Liver (tissue), 9 donors: ENCODE measurements around the gene NCS1. TPM values are rescaled to one million over a fixed set of nuclear protein-coding genes. Genes with fewer than 3 reads are reported as not detected.

Source experiments
- DNase-seq: peaks from one replicate; pipeline ENCODE4 v3.0.0-alpha.2; 2017; ENCODE audit warnings: low spot score
- H3K27ac ChIP-seq, 2 donors: one replicate each; pipeline ENCODE4 v1.7.0; 2013; ENCODE audit warnings: inconsistent platforms in 2 of 2, low read length in 2 of 2, control low read depth in 1 of 2, low read depth in 1 of 2, mild to moderate bottlenecking in 1 of 2
- H3K27me3 ChIP-seq, 4 donors: one replicate each; pipeline versions ENCODE4 v1.6.1 to v1.7.0; 2013; ENCODE audit warnings: low read length in 3 of 4, inconsistent platforms in 1 of 4, mild to moderate bottlenecking in 1 of 4, moderate library complexity in 1 of 4; ENCODE audit not compliant: control insufficient read depth in 4 of 4, insufficient read depth in 4 of 4
- H3K36me3 ChIP-seq, 4 donors: one replicate each; pipeline versions ENCODE4 v1.6.1 to v1.7.0; 2013; ENCODE audit warnings: low read length in 3 of 4, mild to moderate bottlenecking in 3 of 4, low read depth in 1 of 4, moderate library complexity in 1 of 4; ENCODE audit not compliant: control insufficient read depth in 4 of 4, insufficient read depth in 3 of 4
- H3K4me1 ChIP-seq, 4 donors: one replicate each; pipeline versions ENCODE4 v1.6.1 to v1.7.0; 2013; ENCODE audit warnings: low read length in 3 of 4, mild to moderate bottlenecking in 3 of 4, moderate library complexity in 1 of 4; ENCODE audit not compliant: control insufficient read depth in 4 of 4, insufficient read depth in 4 of 4
- H3K4me3 ChIP-seq, 3 donors: one replicate each; pipeline versions ENCODE4 v1.6.1 to v1.7.0; 2013; ENCODE audit warnings: low read length in 3 of 3, control low read depth in 1 of 3, low read depth in 1 of 3, mild to moderate bottlenecking in 1 of 3
- H3K9ac ChIP-seq, 2 donors: one replicate each; pipeline ENCODE4 v1.7.0; 2013; ENCODE audit warnings: low read length in 2 of 2, mild to moderate bottlenecking in 2 of 2, moderate library complexity in 2 of 2, control low read depth in 1 of 2, low read depth in 1 of 2
- H3K9me3 ChIP-seq, 4 donors: one replicate each; pipeline versions ENCODE4 v1.6.1 to v1.7.0; 2013; ENCODE audit warnings: low read length in 3 of 4; ENCODE audit not compliant: control insufficient read depth in 4 of 4
- EGR1 ChIP-seq, 2 donors: IDR thresholded peaks; 2 replicates each; pipeline ENCODE4 v1.6.1; 2016 to 2018; ENCODE audit warnings: antibody characterized with exemption in 2 of 2, low read depth in 2 of 2
- FOXA2 ChIP-seq: IDR thresholded peaks from 2 replicates; pipeline ENCODE4 v1.6.1; 2016; ENCODE audit warnings: antibody characterized with exemption
- GABPA ChIP-seq, 2 donors: IDR thresholded peaks in 1 of 2; conservative IDR thresholded peaks in 1 of 2; 2 replicates each; pipeline ENCODE4 v1.6.1; 2016; ENCODE audit warnings: antibody characterized with exemption in 2 of 2, mild to moderate bottlenecking in 1 of 2, moderate library complexity in 1 of 2
- HNF4A ChIP-seq, 2 donors: conservative IDR thresholded peaks; 2 replicates each; pipeline ENCODE4 v1.6.1; 2016; ENCODE audit warnings: antibody characterized with exemption in 2 of 2, mild to moderate bottlenecking in 2 of 2
- HNF4G ChIP-seq: IDR thresholded peaks from 2 replicates; pipeline ENCODE4 v1.6.1; 2016; ENCODE audit warnings: antibody characterized with exemption
- JUND ChIP-seq, 2 donors: IDR thresholded peaks; 2 replicates each; pipeline ENCODE4 v1.6.1; 2016; ENCODE audit warnings: antibody characterized with exemption in 2 of 2
- NR2F2 ChIP-seq: IDR thresholded peaks from 2 replicates; pipeline ENCODE4 v1.6.1; 2016; ENCODE audit warnings: antibody characterized with exemption
- RAD21 ChIP-seq, 2 donors: IDR thresholded peaks; 2 replicates each; pipeline ENCODE4 v1.6.1; 2016; ENCODE audit warnings: antibody characterized with exemption in 2 of 2, mild to moderate bottlenecking in 2 of 2
- RXRA ChIP-seq, 2 donors: IDR thresholded peaks; 2 replicates each; pipeline ENCODE4 v1.6.1; 2017 to 2018; ENCODE audit warnings: antibody characterized with exemption in 2 of 2, mild to moderate bottlenecking in 1 of 2
- SP1 ChIP-seq: IDR thresholded peaks from 2 replicates; pipeline ENCODE4 v1.6.1; 2018; ENCODE audit warnings: antibody characterized with exemption, mild to moderate bottlenecking
- TAF1 ChIP-seq: conservative IDR thresholded peaks from 2 replicates; pipeline ENCODE4 v1.6.1; 2016; ENCODE audit warnings: antibody characterized with exemption, mild to moderate bottlenecking
- YY1 ChIP-seq: IDR thresholded peaks from 2 replicates; pipeline ENCODE4 v1.6.1; 2016; ENCODE audit warnings: antibody characterized with exemption, mild to moderate bottlenecking
- WGBS: extraction: QIAGEN DNeasy Blood & Tissue Kit; methylation state at CpG from one replicate; pipeline ENCODE4 v1.1.7; 2013; 5-methylcytosine and 5-hydroxymethylcytosine counted together
- polyA plus RNA-seq, 2 donors: library from polyadenylated mRNA; stranded (reverse) in 1 of 2; unstranded in 1 of 2; fragments of 200-250 nt in 1 of 2; fragments of >200 nt in 1 of 2; fragmentation: Nextera tagmentation in 1 of 2; extraction: Ambion mirVana in 1 of 2; gene quantifications; one replicate each; pipeline versions ENCODE4 v1.2.1 to v1.2.3, GENCODE V29; 2013 to 2015
- total RNA-seq, 2 donors: library from RNA; depleted of rRNA; stranded (reverse); fragments of >200 nt; gene quantifications; one replicate each; pipeline ENCODE4 v1.2.3, GENCODE V29; 2014
- TF ChIP-seq, protein P1 (sequence below): IDR thresholded peaks from 2 replicates; pipeline ENCODE4 v1.6.1; 2016; ENCODE audit warnings: antibody characterized with exemption, mild to moderate bottlenecking
- TF ChIP-seq, protein P2 (sequence below): IDR thresholded peaks from 2 replicates; pipeline ENCODE4 v1.6.1; 2016; ENCODE audit warnings: antibody characterized with exemption
- TF ChIP-seq, protein P3 (sequence below): IDR thresholded peaks from 2 replicates; pipeline ENCODE4 v1.6.1; 2016; ENCODE audit warnings: antibody characterized with exemption
- TF ChIP-seq, protein P4 (sequence below): IDR thresholded peaks from 2 replicates; pipeline ENCODE4 v1.6.1; 2016; ENCODE audit warnings: antibody characterized with exemption
- TF ChIP-seq, protein P5 (sequence below): fragments of 150-350 bp; IDR thresholded peaks from 2 replicates; pipeline ENCODE4 v1.5.1; 2017; ENCODE audit warnings: improper control_type of control experiment, low read depth, low read length; ENCODE audit not compliant: missing input control
- donor health status: healthy.
- donor health status: healthy.
- donor health status: healthy.
- donor health status: healthy.
- donor health status: healthy.

Gene NCS1
- total and polyA plus RNA-seq, 4 donors, result 0.35 to 2.5 (median 1.2) TPM

DNA sequence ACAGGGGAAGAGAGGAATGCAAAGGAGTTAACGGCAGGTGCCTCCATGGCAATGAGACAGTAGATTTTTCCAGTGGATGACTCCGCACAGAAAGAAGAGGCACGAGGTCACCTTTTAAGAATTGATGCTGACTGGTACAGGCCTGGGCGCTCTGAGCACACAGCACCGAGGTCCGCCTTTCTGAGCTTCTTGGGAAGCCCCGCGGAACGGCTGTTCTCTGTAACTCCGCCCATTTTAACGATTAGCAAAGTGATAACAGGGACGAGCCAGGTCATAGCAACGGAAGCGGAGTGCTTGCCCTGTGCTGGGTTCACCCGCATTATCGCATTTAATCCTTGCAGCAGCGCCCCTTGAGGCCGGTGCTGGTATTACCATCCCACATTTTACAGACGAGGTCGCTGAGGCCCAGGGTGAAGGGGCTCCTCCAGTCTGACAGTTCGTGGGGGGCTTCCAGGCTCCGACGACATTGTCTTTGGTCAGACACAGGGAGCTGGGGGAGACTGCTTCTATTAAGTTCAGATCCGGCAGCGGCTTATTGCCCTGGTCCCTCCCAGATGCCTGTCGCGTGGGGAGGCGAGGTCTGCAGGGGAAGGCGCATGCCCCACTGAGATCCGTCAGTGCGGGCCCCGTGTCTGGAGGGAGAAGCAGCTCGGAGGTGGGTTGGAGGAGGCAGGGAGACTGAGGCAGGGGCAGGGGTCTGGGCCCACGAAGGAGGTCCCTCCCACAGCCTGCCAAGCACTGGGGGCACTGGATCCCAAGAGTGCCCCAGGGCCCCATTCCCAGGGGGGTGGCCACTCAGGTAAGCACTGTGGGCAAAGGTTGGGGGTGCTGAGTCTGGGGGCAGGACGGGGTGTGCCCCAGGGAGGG, 71.0 kb downstream of the NCS1 start:
- Histone ChIP-seq H3K36me3 (no peaks in the 10 kb centered on the region), H3K9ac (no peak overlapping the region), H3K27ac (peak overlapping the region; percentile 73 to 90), H3K9me3 (no peaks in the 10 kb centered on the region), H3K4me3 (peak overlapping the region in 2 of 3 donors; percentile 0 to 7), H3K4me1 (peaks cover 6 to 25% (median 13%) of the 10 kb centered on the region in 4 donors), H3K27me3 (no peaks in the 10 kb centered on the region)
- TF ChIP-seq NR2F2 (peak; percentile 75), TAF1 (no peak), HNF4A (conservative IDR thresholded peaks at IDR 0.05) (peak; percentile 44), RAD21 (IDR thresholded peaks at IDR 0.05) (peak; percentile 78 to 90), SP1 (peak; percentile 80), EGR1 (IDR thresholded peaks at IDR 0.05; ENCODE audit: low read depth in 2 of 2) (no peak), RXRA (IDR thresholded peaks at IDR 0.05) (peak; percentile 84 to 86), HNF4G (no peak), JUND (IDR thresholded peaks at IDR 0.05) (no peak), YY1 (peak; percentile 77), GABPA (IDR thresholded peaks at IDR 0.05 in 1 of 2, conservative IDR thresholded peaks at IDR 0.05 in 1 of 2) (peak in 1 of 2 donors; percentile 59), FOXA2 (no peak)
- TF ChIP-seq, protein P1, sequence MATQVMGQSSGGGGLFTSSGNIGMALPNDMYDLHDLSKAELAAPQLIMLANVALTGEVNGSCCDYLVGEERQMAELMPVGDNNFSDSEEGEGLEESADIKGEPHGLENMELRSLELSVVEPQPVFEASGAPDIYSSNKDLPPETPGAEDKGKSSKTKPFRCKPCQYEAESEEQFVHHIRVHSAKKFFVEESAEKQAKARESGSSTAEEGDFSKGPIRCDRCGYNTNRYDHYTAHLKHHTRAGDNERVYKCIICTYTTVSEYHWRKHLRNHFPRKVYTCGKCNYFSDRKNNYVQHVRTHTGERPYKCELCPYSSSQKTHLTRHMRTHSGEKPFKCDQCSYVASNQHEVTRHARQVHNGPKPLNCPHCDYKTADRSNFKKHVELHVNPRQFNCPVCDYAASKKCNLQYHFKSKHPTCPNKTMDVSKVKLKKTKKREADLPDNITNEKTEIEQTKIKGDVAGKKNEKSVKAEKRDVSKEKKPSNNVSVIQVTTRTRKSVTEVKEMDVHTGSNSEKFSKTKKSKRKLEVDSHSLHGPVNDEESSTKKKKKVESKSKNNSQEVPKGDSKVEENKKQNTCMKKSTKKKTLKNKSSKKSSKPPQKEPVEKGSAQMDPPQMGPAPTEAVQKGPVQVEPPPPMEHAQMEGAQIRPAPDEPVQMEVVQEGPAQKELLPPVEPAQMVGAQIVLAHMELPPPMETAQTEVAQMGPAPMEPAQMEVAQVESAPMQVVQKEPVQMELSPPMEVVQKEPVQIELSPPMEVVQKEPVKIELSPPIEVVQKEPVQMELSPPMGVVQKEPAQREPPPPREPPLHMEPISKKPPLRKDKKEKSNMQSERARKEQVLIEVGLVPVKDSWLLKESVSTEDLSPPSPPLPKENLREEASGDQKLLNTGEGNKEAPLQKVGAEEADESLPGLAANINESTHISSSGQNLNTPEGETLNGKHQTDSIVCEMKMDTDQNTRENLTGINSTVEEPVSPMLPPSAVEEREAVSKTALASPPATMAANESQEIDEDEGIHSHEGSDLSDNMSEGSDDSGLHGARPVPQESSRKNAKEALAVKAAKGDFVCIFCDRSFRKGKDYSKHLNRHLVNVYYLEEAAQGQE, result no peak
- TF ChIP-seq, protein P2, sequence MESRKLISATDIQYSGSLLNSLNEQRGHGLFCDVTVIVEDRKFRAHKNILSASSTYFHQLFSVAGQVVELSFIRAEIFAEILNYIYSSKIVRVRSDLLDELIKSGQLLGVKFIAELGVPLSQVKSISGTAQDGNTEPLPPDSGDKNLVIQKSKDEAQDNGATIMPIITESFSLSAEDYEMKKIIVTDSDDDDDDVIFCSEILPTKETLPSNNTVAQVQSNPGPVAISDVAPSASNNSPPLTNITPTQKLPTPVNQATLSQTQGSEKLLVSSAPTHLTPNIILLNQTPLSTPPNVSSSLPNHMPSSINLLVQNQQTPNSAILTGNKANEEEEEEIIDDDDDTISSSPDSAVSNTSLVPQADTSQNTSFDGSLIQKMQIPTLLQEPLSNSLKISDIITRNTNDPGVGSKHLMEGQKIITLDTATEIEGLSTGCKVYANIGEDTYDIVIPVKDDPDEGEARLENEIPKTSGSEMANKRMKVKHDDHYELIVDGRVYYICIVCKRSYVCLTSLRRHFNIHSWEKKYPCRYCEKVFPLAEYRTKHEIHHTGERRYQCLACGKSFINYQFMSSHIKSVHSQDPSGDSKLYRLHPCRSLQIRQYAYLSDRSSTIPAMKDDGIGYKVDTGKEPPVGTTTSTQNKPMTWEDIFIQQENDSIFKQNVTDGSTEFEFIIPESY, result no peak
- TF ChIP-seq, protein P3, sequence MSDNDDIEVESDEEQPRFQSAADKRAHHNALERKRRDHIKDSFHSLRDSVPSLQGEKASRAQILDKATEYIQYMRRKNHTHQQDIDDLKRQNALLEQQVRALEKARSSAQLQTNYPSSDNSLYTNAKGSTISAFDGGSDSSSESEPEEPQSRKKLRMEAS, result no peak
- TF ChIP-seq, protein P4, sequence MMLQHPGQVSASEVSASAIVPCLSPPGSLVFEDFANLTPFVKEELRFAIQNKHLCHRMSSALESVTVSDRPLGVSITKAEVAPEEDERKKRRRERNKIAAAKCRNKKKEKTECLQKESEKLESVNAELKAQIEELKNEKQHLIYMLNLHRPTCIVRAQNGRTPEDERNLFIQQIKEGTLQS, result no peak
- TF ChIP-seq, protein P5, sequence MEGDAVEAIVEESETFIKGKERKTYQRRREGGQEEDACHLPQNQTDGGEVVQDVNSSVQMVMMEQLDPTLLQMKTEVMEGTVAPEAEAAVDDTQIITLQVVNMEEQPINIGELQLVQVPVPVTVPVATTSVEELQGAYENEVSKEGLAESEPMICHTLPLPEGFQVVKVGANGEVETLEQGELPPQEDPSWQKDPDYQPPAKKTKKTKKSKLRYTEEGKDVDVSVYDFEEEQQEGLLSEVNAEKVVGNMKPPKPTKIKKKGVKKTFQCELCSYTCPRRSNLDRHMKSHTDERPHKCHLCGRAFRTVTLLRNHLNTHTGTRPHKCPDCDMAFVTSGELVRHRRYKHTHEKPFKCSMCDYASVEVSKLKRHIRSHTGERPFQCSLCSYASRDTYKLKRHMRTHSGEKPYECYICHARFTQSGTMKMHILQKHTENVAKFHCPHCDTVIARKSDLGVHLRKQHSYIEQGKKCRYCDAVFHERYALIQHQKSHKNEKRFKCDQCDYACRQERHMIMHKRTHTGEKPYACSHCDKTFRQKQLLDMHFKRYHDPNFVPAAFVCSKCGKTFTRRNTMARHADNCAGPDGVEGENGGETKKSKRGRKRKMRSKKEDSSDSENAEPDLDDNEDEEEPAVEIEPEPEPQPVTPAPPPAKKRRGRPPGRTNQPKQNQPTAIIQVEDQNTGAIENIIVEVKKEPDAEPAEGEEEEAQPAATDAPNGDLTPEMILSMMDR, result peak; percentile 95
- 24% methylated on average over 35 of the region's 35 CpGs for WGBS
- peak; percentile 88 for DNase-seq
